T-helper 2 cell treated with Interferon-gamma antibody and Interleukin-4, amounts not matched to agents 5 μg/mL and 100 μg/mL, for 36 hours (primary cell): ENCODE results near the gene MAP3K14.

Experiments
- DNase-seq: peaks from one replicate; pipeline ENCODE4 v3.0.0; 2021; ENCODE audit warnings: low spot score
- H3K27ac Mint-ChIP-seq: one replicate; pipeline ENCODE4 v1.8.0; 2021; ENCODE audit warnings: mild to moderate bottlenecking, mixed read lengths
- H3K27me3 Mint-ChIP-seq: one replicate; pipeline ENCODE4 v1.8.0; 2021; ENCODE audit warnings: low read depth, mixed read lengths
- H3K36me3 Mint-ChIP-seq: one replicate; pipeline ENCODE4 v1.8.0; 2021; ENCODE audit warnings: low read depth, mixed read lengths
- H3K4me1 Mint-ChIP-seq: one replicate; pipeline ENCODE4 v1.8.0; 2021; ENCODE audit warnings: low read depth, mixed read lengths
- H3K4me3 Mint-ChIP-seq: one replicate; pipeline ENCODE4 v1.8.0; 2022; ENCODE audit warnings: mild to moderate bottlenecking, moderate library complexity, mixed read lengths
- H3K9me3 Mint-ChIP-seq: one replicate; pipeline ENCODE4 v1.8.0; 2021; ENCODE audit warnings: mixed read lengths

Gene MAP3K14

GRCh38 chr17:45333702-45334092 lies 16.9 kb upstream of the MAP3K14 start:
- no peaks in the 10 kb centered on the region for H3K36me3 Mint-ChIP-seq
- no peaks in the 10 kb centered on the region for H3K9me3 Mint-ChIP-seq
- peaks cover 14% of the 10 kb centered on the region for H3K4me1 Mint-ChIP-seq
- H3K4me3 Mint-ChIP-seq = no peak overlapping the region
- no peaks in the 10 kb centered on the region for H3K27me3 Mint-ChIP-seq
- no peak for DNase-seq
- no peak overlapping the region for H3K27ac Mint-ChIP-seq

DNA sequence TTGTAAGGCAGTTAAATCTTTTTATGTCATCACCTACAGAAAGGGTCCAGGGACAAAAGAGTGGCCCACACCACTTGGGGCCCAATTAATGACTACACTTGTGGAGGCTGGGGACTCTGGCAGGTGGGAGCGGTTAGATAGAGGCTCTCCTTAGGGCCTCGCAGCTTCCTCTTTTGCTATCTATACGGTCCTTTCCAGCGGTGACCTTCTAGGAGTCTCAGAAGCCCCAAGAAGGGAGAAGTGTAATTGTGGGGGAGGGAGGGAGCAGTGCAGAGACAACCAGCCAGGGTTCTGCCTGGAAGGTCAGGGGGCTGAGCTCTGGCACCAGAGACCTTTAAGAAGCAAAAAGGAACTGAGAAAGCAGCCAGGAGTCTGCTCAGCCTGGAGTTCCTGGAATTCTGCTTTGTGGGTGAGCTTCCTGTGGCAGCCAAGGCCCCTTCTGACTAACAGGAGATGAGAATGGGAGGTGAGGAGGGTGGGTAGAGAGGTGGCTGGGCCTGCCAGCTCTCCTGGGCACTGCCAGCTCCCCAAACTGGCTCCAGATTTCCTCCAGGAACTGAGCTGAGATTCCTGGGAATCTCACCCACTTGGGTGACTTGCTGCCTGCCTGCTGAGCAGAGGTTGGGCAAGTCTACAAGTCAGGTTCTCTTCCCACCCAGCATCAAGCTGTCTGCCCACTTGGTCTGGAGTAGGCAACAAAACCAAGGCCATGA lies 16.3 kb upstream of the MAP3K14 start:
- H3K9me3 Mint-ChIP-seq = no peaks in the 10 kb centered on the region
- H3K4me1 Mint-ChIP-seq = peaks cover 14% of the 10 kb centered on the region
- H3K27ac Mint-ChIP-seq = no peak overlapping the region
- H3K4me3 Mint-ChIP-seq = peak overlapping the region; percentile 42
- H3K27me3 Mint-ChIP-seq = no peaks in the 10 kb centered on the region
- DNase-seq = no peak
- H3K36me3 Mint-ChIP-seq = no peaks in the 10 kb centered on the region

GRCh38 chr17:45332505-45332904 lies 15.7 kb upstream of the MAP3K14 start:
- H3K36me3 Mint-ChIP-seq = no peaks in the 10 kb centered on the region
- H3K27ac Mint-ChIP-seq = no peak overlapping the region
- no peak overlapping the region for H3K4me3 Mint-ChIP-seq
- no peaks in the 10 kb centered on the region for H3K27me3 Mint-ChIP-seq
- no peaks in the 10 kb centered on the region for H3K9me3 Mint-ChIP-seq
- no peak for DNase-seq
- peaks cover 14% of the 10 kb centered on the region for H3K4me1 Mint-ChIP-seq

DNA sequence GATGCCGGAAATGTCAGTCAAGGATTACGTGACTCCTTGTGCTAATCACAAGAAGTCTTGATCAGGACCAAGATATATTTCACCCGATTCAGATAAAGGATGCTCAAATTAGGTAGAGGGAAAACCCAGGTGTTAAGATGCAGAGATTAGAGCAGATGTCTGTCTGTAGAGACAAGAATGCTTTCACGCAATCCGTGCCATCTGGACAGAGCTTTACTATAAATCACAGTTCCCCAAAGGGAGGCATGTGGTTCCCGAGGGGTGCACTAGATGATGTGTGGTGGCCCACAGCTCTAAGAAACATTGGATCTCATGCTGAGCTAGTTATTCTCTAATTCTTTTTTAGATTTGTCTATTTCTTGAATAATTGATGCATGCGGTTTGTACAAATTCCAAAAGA lies 9.8 kb upstream of the MAP3K14 start:
- H3K36me3 Mint-ChIP-seq = no peaks in the 10 kb centered on the region
- no peak for DNase-seq
- no peaks in the 10 kb centered on the region for H3K9me3 Mint-ChIP-seq
- H3K27me3 Mint-ChIP-seq = peaks cover 7% of the 10 kb centered on the region
- no peak overlapping the region for H3K4me3 Mint-ChIP-seq
- peaks cover 6% of the 10 kb centered on the region for H3K4me1 Mint-ChIP-seq
- no peak overlapping the region for H3K27ac Mint-ChIP-seq

DNA sequence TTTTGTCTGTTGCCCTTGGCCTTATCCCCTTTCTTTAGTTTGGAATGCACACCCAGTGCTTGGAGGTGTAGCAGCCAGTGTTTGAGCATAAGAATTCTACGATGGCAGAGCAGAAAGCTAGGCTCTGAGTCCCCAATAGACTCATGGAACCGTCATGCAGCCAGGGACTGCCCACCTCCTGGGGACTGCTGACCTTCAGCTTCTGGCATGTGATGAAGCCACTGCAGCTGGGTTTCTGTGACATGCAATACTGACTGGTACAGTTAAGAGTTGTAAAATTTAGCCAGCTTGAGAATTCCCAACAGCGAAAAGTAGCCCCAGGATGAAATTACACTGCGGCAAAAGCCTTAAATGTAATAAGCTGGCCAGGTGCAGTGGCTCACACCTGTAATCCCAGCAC lies 9.0 kb upstream of the MAP3K14 start:
- H3K36me3 Mint-ChIP-seq = no peaks in the 10 kb centered on the region
- no peak for DNase-seq
- H3K27ac Mint-ChIP-seq = no peak overlapping the region
- peaks cover 7% of the 10 kb centered on the region for H3K27me3 Mint-ChIP-seq
- no peak overlapping the region for H3K4me3 Mint-ChIP-seq
- peaks cover 12% of the 10 kb centered on the region for H3K4me1 Mint-ChIP-seq
- H3K9me3 Mint-ChIP-seq = no peaks in the 10 kb centered on the region

DNA sequence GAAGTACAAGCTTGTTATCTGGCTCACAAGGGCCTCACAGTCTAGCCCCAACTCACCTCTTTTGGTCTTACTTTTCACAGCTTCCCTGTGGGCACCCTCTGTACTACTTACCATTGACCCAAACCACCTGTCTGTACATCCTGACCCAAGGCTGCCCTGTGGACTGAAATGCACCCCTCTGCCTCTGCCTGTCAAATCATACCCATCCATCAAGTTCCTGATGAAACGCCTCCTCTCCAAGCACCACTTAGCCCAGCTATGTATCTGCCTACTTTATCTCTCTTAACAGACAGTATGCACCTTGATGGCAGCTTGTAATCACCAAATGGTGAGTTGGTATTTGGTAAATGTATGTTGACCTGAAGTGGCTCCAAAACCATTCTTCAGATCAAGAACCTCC lies 7.5 kb upstream of the MAP3K14 start:
- peaks cover 7% of the 10 kb centered on the region for H3K27me3 Mint-ChIP-seq
- no peak for DNase-seq
- no peak overlapping the region for H3K4me3 Mint-ChIP-seq
- peaks cover 24% of the 10 kb centered on the region for H3K4me1 Mint-ChIP-seq
- no peaks in the 10 kb centered on the region for H3K9me3 Mint-ChIP-seq
- H3K27ac Mint-ChIP-seq = no peak overlapping the region
- no peaks in the 10 kb centered on the region for H3K36me3 Mint-ChIP-seq

DNA sequence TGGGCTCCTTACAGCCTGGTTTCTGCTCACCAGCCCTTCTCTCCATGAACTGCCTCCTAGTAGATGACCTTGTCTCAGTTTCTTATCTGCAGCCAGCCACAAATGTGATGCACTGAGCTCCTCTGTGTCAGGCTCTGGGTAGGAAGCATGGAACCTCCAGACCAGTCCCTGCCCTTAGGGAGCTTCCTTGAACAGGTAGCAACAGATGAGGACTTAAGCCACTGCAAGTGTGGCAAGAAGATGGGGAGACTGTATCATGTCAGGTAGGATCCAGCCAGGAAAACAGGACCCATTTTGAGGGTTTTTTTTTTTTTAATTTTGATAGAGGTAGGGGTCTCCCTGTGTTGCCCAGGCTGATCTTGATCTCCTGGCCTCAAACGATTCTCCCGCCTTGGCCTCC lies 5.3 kb upstream of the MAP3K14 start:
- Mint-ChIP-seq H3K9me3 (no peaks in the 10 kb centered on the region), H3K4me3 (no peak overlapping the region), H3K36me3 (no peaks in the 10 kb centered on the region), H3K27me3 (peaks cover 4% of the 10 kb centered on the region), H3K27ac (peak overlapping the region; percentile 21), H3K4me1 (peaks cover 39% of the 10 kb centered on the region)
- no peak for DNase-seq

GRCh38 chr17:45320931-45321461 lies 4.2 kb upstream of the MAP3K14 start:
- peak; percentile 52 for DNase-seq
- no peak overlapping the region for H3K27ac Mint-ChIP-seq
- peak overlapping the region; percentile 35 for H3K4me3 Mint-ChIP-seq
- H3K4me1 Mint-ChIP-seq = peaks cover 39% of the 10 kb centered on the region
- peaks cover 2% of the 10 kb centered on the region for H3K36me3 Mint-ChIP-seq
- no peaks in the 10 kb centered on the region for H3K9me3 Mint-ChIP-seq
- peaks cover 4% of the 10 kb centered on the region for H3K27me3 Mint-ChIP-seq

DNA sequence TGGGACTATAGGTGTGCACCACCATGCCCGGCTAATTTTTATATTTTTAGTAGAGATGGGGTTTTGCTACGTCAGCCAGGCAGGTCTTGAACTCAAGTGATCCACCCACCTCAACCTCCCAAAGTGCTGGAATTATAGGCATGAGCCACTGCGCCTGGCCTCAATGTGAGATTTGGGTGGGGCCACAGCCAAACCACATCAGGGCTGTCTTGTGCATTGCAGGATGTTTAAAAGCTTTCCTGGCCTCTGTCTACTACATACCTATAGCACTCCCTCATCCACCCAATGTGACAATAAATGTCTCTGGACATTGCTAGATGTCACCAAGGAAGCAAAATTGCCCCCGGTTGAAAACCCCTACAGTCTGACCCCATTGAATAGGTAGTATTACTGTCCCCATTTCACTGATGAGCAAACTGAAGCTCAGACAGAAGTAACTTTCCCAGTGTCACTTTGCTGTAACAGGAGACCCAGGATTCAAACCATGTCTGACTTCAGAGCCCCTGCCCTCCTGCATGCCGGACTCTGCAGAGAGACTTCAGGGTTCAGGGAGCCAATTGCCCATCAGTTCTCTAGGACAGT lies 3.6 kb upstream of the MAP3K14 start:
- peaks cover 41% of the 10 kb centered on the region for H3K4me1 Mint-ChIP-seq

DNA sequence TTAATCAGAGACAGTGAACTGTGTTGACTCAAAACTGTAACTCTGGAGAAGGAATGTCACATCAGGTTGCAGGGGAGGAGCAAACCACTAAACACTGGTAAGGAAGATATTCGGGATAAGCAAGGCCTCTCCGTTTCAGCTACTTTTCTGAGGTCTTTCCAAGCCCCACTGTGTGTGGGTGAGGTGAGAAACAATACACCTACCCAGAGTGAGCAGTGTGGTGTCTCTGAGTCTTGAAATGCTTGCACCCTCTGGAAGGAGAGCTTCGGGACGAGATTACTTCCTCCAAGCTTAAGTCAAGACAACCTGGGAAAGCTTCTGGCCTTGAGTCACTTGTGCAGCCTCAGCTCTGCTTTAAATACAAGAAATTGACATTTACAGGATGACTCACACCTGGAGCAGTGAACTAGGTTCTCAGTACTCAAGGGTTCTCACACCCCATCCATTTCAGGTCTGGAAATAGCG lies 2.5 kb upstream of the MAP3K14 start:
- no peak for DNase-seq

More for the DNA sequence above, 3.6 kb upstream of the MAP3K14 start:
- Mint-ChIP-seq H3K4me3 (peak overlapping the region; percentile 35), H3K36me3 (peaks cover 8% of the 10 kb centered on the region), H3K9me3 (no peaks in the 10 kb centered on the region), H3K27ac (no peak overlapping the region), H3K27me3 (no peaks in the 10 kb centered on the region)
- no peak for DNase-seq

DNA sequence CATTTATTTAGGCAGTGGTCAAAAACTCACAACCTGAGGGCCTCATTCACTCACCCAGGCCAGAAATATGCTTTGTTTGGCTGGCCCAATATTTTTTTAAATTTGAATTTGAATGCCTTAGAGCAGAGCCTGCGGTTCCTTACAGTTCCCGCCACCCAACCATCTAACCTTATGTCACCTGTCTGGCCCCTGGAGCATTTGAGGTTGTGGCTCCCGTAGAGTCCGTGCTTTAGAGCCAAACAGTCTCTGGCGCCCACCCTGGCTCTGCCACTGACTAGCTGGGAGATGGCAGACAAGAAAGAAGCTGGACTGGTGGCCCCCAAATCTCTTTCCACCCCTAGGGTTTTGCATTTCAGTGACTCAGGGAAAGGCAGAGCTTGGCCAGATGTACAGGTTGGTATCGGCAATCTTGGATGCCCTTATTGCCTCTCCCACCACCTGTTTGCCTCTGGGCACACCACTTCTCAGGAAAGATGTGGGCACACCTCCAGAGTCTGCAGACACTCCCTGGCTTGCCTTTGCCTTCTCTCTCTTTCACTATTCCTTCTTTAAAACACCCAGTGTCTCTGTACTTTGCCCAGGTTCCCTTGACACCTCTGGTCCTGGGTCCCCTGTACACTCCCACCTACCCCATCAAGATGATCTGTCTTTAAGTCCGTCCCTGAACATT lies 1.9 kb upstream of the MAP3K14 start:
- Mint-ChIP-seq H3K27me3 (no peaks in the 10 kb centered on the region), H3K4me3 (peak overlapping the region; percentile 42), H3K4me1 (peaks cover 54% of the 10 kb centered on the region), H3K36me3 (peaks cover 22% of the 10 kb centered on the region), H3K27ac (no peak overlapping the region), H3K9me3 (no peaks in the 10 kb centered on the region)
- DNase-seq = no peak

More for the DNA sequence above, 2.5 kb upstream of the MAP3K14 start:
- Mint-ChIP-seq H3K9me3 (no peaks in the 10 kb centered on the region), H3K27ac (no peak overlapping the region), H3K4me1 (peaks cover 49% of the 10 kb centered on the region), H3K27me3 (no peaks in the 10 kb centered on the region), H3K4me3 (peak overlapping the region; percentile 42), H3K36me3 (peaks cover 17% of the 10 kb centered on the region)

DNA sequence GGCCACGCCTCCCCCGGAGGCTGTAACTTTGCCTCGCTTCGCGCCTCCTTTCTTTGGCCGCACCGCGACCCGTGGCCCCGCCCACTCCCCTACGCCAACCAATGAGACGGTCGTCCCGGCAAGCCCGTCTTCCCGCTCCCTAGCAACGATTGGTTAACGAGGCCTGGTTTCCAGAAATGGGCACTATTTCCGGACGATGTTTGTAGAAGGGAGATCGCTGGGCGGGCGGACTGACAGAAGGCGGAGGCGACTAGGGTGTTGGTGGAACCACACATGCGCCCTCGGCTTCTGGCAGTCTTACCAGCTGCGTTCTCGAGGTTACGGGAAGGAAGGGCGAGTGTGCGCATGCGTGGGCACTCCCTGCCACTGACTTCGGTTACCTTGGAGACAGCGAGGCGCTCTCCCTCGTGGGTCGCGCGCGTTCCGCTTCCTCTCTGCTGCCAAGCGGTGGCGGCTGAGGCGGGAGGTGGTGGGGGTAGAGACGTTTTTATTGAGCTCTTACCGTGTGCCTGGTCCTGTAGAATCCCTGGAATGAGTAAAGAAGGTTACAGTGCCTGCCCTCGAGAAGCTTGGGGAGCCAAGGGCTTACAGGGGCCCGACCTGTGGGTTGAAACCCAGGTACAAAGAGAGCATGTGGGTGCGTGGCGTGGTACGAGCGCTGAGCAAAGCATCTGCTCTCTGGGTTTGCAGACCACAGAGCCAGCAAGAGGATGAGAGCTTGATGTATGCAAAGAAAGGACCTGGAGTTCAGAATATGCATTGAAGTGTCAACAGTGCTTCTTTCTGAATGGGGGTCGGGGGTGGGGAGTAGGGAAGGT lies 500 bp upstream of the MAP3K14 start:
- Mint-ChIP-seq H3K4me1 (peaks cover 65% of the 10 kb centered on the region), H3K36me3 (peaks cover 26% of the 10 kb centered on the region), H3K27me3 (no peaks in the 10 kb centered on the region), H3K4me3 (peak overlapping the region; percentile 90), H3K27ac (peak overlapping the region; percentile 92), H3K9me3 (no peaks in the 10 kb centered on the region)
- peak; percentile 99 for DNase-seq

GRCh38 chr17:45315648-45316433 lies 979 bp downstream of the MAP3K14 start:
- no peak for DNase-seq
- H3K27me3 Mint-ChIP-seq = no peaks in the 10 kb centered on the region
- peaks cover 38% of the 10 kb centered on the region for H3K36me3 Mint-ChIP-seq
- H3K9me3 Mint-ChIP-seq = no peaks in the 10 kb centered on the region
- peak overlapping the region; percentile 98 for H3K27ac Mint-ChIP-seq
- peak overlapping the region; percentile 91 for H3K4me3 Mint-ChIP-seq
- peaks cover 65% of the 10 kb centered on the region for H3K4me1 Mint-ChIP-seq
